HG02943 (cell line): Measurements from ENCODE around the gene NPIPA1.
"Not testable (repeated sequence)": the region's sequence is repeated elsewhere in the genome, so short reads cannot be mapped to it uniquely, and the experiment has no call there.

Source experiments
- ATAC-seq: cut with Tn5 transposase; IDR thresholded peaks from one replicate; pipeline ENCODE4 v1.9.1; 2021; ENCODE audit warnings: mild to moderate bottlenecking, low read depth, moderate library complexity; ENCODE audit not compliant: unreplicated experiment

NPIPA1 gene

GRCh38 chr16:14937143-14937542 lies at the start of gene NPIPA1:
TSS of gene NPIPA1 (plus strand) at chr16:14937443. CDS start at chr16:14937443, 0 bp downstream.
- ATAC-seq: not testable (repeated sequence)

GRCh38 chr16:14892111-14892510 lies 45.1 kb upstream of the NPIPA1 start:
- ATAC-seq: not testable (repeated sequence)

- ATAC-seq: not testable (repeated sequence)
These were observed 41.9 kb upstream of the NPIPA1 start for GRCh38 chr16:14895382-14895781.

- ATAC-seq: not testable (repeated sequence)
These were observed 41.2 kb upstream of the NPIPA1 start for GRCh38 chr16:14896023-14896422.

GRCh38 chr16:14897006-14897664 lies 40.1 kb upstream of the NPIPA1 start:
- ATAC-seq: not testable (repeated sequence)

GRCh38 chr16:14898162-14898561 lies 39.1 kb upstream of the NPIPA1 start:
- ATAC-seq: not testable (repeated sequence)

- ATAC-seq: not testable (repeated sequence)
These were observed 33.9 kb upstream of the NPIPA1 start for GRCh38 chr16:14903191-14903957.

GRCh38 chr16:14909744-14910143 lies 27.5 kb upstream of the NPIPA1 start:
- ATAC-seq: not testable (repeated sequence)

GRCh38 chr16:14910833-14911629 lies 26.2 kb upstream of the NPIPA1 start:
- not testable (repeated sequence) for ATAC-seq

GRCh38 chr16:14911954-14912353 lies 25.3 kb upstream of the NPIPA1 start:
- ATAC-seq: not testable (repeated sequence)

- not testable (repeated sequence) for ATAC-seq
These were observed 24.7 kb upstream of the NPIPA1 start for GRCh38 chr16:14912588-14912987.

GRCh38 chr16:14918504-14918903 lies 18.7 kb upstream of the NPIPA1 start:
- ATAC-seq: not testable (repeated sequence)

- ATAC-seq: not testable (repeated sequence)
These were observed 17.2 kb upstream of the NPIPA1 start for GRCh38 chr16:14919837-14920600.

- ATAC-seq: not testable (repeated sequence)
These were observed 15.0 kb upstream of the NPIPA1 start for GRCh38 chr16:14922285-14922684.

GRCh38 chr16:14922968-14923367 lies 14.3 kb upstream of the NPIPA1 start:
- ATAC-seq: not testable (repeated sequence)

GRCh38 chr16:14923394-14924088 lies 13.7 kb upstream of the NPIPA1 start:
- not testable (repeated sequence) for ATAC-seq

- not testable (repeated sequence) for ATAC-seq
These were observed 12.9 kb upstream of the NPIPA1 start for GRCh38 chr16:14924359-14924758.

- not testable (repeated sequence) for ATAC-seq
These were observed 12.3 kb upstream of the NPIPA1 start for GRCh38 chr16:14924982-14925381.

GRCh38 chr16:14928064-14928714 lies 9.1 kb upstream of the NPIPA1 start:
- ATAC-seq: not testable (repeated sequence)
